ENCODE data around the gene MS4A13.
"Not testable (repeated sequence)": the region's sequence is repeated elsewhere in the genome, so short reads cannot be mapped to it uniquely, and the experiment has no call there.

Gene MS4A13, protein sequence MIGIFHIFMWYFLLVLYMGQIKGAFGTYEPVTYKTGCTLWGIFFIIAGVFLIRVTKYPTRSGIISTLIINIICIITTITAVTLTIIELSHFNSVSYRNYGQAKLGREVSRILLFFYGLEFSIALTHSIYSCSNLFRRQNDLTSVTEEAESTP

DNA sequence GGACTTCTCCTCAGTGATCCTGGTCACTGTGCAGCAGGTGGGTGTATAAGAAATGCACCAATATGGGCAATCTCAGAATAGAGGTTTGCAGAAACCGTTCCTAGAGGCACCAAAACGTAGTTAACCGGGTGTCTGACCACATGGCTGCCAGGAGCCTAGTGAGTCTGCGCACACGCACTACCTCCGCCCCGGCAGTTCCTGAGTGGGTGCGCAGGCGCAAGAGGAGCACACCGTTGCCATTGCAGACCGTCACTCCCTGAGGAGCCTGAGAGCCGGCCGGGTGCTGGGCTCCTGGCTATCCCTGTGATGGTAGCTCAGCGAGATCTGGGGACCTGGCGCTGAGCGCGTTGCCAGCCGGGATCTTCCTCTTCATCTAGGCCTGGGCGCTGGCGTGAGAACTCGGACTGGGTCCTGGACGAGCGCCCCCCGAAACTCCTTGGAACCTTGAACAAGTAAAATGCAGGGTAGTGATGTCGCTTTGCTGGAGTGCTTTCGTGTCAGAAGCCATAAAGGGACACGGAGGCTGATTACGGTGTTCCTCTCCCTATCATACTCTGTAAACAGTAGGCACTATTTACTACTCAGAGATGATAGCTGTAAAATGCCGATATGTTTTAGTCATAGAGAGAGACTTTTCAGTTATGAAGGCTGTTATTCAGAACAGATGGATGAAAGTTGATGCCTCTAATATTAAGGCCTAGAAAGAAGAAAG, at the start of gene MS4A13:
Gene MS4A13 (plus strand): TSS at position 249 of the 712 bp plus-strand sequence. CDS start 2,692 bp downstream, outside the sequence.
- no peak for DNase-seq

GRCh38 chr11:60468829-60469228, 46.4 kb upstream of the MS4A13 start:
- no peak for DNase-seq

DNA sequence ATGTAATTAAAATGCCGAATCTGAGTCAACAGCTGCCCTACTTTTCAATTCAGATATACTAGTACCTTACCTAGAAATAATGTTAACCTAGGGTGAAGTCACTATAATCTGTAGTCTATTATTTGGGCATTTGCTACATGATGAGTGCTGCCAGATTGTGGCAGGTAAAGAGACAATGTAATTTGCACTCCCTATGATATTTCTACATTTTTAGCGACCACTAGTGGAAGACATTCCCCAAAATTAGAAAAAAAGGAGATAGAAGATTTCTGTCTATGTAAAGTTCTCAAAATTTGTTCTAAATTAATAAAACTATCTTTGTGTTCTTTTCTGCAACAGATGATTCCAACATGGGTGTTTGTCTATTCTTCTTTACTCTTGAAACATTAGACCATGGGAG, 45.5 kb upstream of the MS4A13 start:
- DNase-seq, result no peak

GRCh38 chr11:60477035-60477445, 38.2 kb upstream of the MS4A13 start:
- DNase-seq, result no peak

GRCh38 chr11:60482361-60482760, 32.8 kb upstream of the MS4A13 start:
- peak; percentile 51 for DNase-seq

GRCh38 chr11:60485987-60486386, 29.2 kb upstream of the MS4A13 start:
- peak; percentile 42 for DNase-seq

- no peak for DNase-seq
These were observed 22.6 kb upstream of the MS4A13 start, which contains the start of gene MS4A12 for GRCh38 chr11:60492488-60493009. Gene MS4A12 (plus strand): TSS chr11:60492778. CDS start chr11:60497319, 4,541 bp downstream.

DNA sequence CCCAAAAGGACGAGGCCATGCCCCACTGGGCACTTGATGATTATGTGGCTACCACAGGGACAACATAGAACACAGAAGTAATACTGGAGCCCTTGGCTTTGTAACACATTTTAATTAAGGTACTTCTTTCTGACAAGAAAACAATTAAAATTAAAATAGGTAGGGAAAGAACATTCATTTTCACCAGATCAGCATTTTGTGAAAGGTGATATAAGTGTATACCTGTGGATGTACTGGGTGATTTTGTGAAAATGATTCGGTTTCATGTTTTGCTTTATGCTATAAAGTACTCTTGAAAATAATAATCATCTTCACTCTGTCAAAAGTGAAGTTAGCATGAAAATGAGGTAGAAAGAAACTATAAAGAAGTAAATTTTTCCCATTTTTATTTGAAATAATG, 21.7 kb upstream of the MS4A13 start:
- DNase-seq, result no peak

GRCh38 chr11:60498399-60498798, 16.8 kb upstream of the MS4A13 start:
- no peak for DNase-seq

DNA sequence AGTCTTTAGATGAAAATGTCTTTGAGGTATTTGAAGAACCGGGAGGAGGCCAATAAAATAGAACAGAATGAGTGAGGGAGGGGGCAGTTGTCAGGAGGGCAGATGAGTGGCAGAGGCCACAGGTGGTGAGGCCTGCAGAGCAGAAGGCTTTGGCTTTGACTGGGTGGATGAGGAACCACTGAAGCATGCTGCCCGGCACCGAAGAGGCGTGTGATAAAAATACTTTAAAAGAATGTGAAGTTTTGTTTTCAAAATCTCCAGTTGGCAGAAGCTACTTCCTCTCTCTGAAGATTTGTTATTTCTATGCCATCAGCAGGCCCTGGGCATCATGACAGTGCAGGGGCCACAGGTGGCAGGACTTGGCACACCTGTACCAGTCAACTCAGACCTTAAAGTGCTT, 16.3 kb upstream of the MS4A13 start:
- DNase-seq, result no peak

- no peak for DNase-seq
These were observed 14.8 kb upstream of the MS4A13 start for GRCh38 chr11:60500276-60500910.

DNA sequence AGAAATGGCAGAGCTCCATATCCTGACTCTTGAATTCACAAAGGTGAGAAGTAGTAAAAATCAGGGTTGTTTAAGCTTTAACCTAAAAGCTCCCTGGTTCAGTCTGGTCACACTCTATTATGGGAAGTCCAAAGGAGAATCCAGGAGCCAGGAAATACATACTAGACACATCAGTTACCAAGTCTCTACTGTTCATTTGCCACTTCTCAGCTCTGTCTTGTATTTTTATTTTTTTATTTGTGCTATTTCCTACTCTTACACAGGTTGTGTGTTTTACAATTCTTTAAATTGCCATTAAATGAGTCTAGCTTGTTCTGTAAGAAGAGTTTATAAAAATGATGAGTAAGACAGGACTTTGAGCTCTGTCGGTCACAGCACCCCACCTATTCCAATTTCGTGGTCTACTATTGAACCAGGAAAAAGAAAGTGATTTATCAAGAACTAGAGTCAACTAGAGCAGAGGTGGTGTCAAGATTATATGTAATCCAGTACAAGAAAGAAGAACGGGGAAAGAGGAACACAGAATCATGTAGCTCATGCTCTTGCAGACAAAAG, 12.9 kb upstream of the MS4A13 start:
- no peak for DNase-seq

- peak; percentile 10 for DNase-seq
These were observed 10.8 kb upstream of the MS4A13 start for GRCh38 chr11:60504219-60504905.

DNA sequence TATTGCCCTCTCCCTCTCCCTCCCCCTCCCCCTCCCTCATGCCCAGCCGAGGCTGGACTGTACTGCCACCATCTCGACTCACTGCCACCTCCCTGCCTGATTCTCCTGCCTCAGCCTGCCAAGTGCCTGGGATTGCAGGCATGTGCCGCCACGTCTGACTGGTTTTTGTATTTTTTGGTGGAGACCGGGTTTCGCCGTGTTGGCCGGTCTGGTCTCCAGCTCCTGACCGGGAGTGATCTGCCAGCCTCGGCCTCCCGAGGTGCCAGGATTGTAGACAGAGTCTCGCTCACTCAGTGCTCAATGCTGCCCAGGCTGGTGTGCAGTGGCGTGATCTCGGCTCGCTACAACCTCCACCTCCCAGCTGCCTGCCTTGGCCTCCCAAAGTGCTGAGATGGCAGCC, 5.6 kb upstream of the MS4A13 start:
- not testable (repeated sequence) for DNase-seq

DNA sequence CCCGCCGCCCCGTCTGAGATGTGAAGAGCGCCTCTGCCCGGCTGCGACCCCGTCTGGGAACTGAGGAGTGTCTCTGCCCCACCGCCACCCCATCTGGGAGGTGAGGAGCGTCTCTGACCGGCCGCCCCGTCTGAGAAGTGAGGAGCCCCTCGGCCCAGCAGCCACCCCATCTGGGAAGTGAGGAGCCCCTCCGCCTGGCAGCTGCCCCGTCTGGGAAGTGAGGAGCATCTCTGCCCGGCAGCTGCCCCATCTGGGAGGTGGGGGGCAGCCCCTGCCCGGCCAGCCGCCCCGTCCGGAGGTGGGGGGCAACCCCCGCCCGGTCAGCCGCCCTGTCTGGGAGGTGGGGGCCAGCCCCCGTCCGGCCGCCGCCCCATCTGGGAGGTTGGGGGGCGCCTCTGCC, 5.0 kb upstream of the MS4A13 start:
- not testable (repeated sequence) for DNase-seq

DNA sequence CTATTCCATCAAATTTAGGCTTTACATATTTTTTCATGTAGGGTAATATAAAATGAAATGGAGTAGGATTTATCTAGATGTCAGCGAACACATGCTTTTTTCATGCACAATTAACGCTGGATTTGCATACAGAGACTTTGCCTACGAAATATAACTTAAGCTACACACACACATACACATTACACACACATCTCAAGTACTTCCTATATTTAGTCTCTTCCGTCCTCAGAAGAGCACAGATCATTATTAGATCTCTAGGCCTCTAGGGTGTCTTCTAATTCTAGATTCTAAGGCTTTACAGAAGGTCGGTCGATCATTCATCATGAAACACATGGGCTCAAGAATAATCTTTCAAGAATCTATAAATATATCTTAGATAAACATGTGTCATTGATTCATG, 3.8 kb upstream of the MS4A13 start:
- DNase-seq, result no peak

GRCh38 chr11:60512651-60513225, 2.5 kb upstream of the MS4A13 start:
- no peak for DNase-seq

- DNase-seq, result peak; percentile 2
These were observed 1.4 kb upstream of the MS4A13 start for GRCh38 chr11:60513496-60514460.

- no peak for DNase-seq
These were observed 13.3 kb downstream of the MS4A13 start for GRCh38 chr11:60528465-60528864.

GRCh38 chr11:60528934-60529333, 13.7 kb downstream of the MS4A13 start:
- peak; percentile 33 for DNase-seq

DNA sequence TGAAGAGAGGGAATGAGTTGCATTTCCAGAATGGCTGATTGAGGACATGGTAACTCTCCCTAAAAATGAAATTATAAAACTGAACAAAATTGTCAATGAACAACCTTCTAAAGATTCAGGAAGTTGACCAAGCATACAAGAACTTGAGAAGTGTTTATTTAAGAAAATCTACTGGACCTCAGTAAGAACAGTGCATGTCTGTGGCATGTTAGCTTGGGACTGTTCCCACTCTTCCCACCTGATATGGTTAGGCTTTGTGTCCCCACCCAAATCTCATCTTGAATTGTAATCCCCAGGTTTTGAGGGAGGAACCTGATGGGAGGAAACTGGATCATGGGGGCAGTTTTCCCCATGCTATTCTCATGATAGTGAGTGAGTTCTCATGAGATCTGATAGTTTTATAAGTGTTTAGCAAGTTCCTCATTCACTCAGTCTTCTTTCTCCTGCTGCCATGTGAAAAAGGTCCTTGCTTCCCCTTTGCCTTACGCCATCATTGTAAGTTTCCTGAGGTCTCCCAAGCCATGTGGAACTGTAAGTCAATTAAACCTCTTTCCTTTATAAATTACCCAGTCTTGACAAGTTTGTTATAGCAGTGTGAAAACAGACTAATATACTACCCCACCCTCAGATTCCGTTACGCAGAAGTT, 15.4 kb downstream of the MS4A13 start:
- no peak for DNase-seq

Measured in hematopoietic multipotent progenitor cell treated with erythropoietin and hydrocortisone succinate and interleukin-3 and kit ligand, for 6 days (in vitro differentiated cells).